Measurements from ENCODE around the gene TXNRD1.
"Not testable (repeated sequence)": the region's sequence is repeated elsewhere in the genome, so short reads cannot be mapped to it uniquely, and the experiment has no call there.

TXNRD1 gene

GRCh38 chr12:104323899-104324298 lies 108.3 kb downstream of the TXNRD1 start:
- DNase-seq (ENCODE audit: low read depth in 2 of 2) = no peak

- DNase-seq (ENCODE audit: low read depth in 2 of 2) = not testable (repeated sequence)
Observed at GRCh38 chr12:104328278-104328677, 112.7 kb downstream of the TXNRD1 start.

- no peak for DNase-seq (ENCODE audit: low read depth in 2 of 2)
Observed at GRCh38 chr12:104328790-104329189, 113.2 kb downstream of the TXNRD1 start.

GRCh38 chr12:104329707-104330532 lies 114.3 kb downstream of the TXNRD1 start:
- DNase-seq (ENCODE audit: low read depth in 2 of 2) = no peak

DNA sequence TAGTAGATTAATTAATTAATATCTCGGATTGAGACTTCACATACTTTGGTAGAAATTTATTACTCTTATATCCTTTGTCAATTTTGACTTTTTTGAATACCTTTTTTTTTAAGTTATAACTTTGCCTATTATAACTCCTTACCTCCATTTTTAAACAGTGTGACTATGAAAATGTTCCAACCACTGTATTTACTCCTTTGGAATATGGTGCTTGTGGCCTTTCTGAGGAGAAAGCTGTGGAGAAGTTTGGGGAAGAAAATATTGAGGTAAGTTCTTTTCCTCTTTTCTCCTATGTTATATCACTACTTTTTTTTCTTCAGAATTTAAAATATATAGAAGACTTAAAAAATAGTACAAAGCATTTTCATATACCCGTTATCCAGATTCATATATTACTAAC lies 115.8 kb downstream of the TXNRD1 start:
- no peak for DNase-seq (ENCODE audit: low read depth in 2 of 2)

DNA sequence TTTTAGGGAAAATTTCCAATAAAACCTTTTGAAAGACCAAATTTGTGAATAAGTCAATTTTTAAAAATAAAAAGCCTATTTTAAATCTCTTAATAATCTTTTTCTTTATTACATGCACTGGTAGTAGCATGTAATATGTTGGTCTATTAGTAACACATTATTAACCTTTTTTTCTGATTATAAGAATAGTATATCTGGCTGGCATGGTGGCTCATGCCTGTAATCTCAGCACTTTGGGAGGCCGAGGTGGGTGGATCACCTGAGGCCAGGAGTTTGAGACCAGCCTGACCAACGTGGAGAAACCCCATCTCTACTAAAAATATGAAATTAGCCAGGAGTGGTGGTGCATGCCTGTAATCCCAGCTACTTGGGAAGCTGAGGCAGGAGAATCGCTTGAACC lies 116.7 kb downstream of the TXNRD1 start:
- DNase-seq (ENCODE audit: low read depth in 2 of 2) = not testable (repeated sequence)

DNA sequence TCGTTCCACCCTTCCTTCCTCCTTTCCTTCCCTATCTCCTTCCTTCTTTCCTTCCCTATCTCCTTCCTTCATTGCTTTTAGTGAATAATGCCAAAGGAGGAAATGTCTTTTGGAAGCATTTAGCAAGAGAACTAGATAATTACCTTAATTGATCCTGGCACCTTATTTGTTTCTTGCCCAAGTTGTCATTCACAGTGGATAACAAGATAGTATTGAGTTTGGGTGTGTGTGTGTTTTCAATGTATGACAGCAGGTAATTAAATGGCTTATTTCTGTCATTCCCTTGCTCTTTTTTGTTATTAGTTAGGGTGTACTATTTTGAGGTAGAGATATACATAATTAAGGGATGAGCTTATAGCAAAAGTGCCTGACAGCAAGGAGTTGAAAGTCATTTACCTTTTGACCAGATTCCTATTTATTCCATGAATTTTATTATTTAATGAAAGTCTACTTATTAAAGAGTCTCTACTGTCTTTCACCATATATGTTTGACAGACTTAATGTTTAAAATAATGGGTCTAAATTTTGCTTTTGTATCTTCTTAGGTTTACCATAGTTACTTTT lies 118.2 kb downstream of the TXNRD1 start:
- DNase-seq (ENCODE audit: low read depth in 2 of 2) = no peak

GRCh38 chr12:104334581-104334980 lies 119.0 kb downstream of the TXNRD1 start:
- DNase-seq (ENCODE audit: low read depth in 2 of 2) = no peak

- no peak for DNase-seq (ENCODE audit: low read depth in 2 of 2)
Observed at GRCh38 chr12:104336115-104336514, 120.5 kb downstream of the TXNRD1 start.

- DNase-seq (ENCODE audit: low read depth in 2 of 2) = no peak
Observed at GRCh38 chr12:104337030-104337558, 121.5 kb downstream of the TXNRD1 start.

- no peak for DNase-seq (ENCODE audit: low read depth in 2 of 2)
Observed at GRCh38 chr12:104339663-104340062, 124.1 kb downstream of the TXNRD1 start.

- no peak for DNase-seq (ENCODE audit: low read depth in 2 of 2)
Observed at GRCh38 chr12:104340177-104340576, 124.6 kb downstream of the TXNRD1 start.

DNA sequence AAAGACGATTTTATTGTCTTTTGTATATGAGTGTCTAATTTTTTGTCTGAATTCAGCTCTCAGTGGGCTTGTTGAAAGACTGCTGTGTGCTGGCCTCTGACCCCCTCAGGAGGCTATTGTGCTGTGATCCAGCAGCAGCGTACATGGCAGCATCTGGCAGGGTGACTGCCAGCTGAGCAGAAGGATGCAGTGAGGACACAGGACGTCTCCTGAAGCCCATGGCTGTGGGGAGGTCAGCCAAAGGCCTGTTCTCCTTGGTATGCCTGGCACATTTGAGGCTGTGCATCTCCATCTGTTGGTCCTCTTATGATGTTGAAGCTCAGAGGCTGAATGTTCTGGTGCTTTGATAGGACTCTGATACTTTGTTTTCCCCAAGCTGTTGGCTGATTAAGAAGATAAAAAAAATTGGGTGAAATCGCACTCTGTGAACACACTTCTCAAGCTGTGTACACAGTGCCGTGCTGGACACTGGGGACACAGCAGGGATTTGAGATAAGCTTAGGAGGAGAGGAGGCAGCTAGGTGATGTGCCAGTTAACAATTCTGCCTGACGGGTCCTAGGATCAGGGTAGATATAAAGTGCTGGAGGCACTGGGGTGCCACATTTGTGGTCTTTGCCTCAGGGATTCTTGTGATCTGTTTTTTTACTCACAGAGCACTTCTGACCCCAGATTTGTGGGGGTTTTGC lies 125.5 kb downstream of the TXNRD1 start:
- DNase-seq (ENCODE audit: low read depth in 2 of 2) = no peak

GRCh38 chr12:104342147-104342546 lies 126.6 kb downstream of the TXNRD1 start:
- no peak for DNase-seq (ENCODE audit: low read depth in 2 of 2)

DNA sequence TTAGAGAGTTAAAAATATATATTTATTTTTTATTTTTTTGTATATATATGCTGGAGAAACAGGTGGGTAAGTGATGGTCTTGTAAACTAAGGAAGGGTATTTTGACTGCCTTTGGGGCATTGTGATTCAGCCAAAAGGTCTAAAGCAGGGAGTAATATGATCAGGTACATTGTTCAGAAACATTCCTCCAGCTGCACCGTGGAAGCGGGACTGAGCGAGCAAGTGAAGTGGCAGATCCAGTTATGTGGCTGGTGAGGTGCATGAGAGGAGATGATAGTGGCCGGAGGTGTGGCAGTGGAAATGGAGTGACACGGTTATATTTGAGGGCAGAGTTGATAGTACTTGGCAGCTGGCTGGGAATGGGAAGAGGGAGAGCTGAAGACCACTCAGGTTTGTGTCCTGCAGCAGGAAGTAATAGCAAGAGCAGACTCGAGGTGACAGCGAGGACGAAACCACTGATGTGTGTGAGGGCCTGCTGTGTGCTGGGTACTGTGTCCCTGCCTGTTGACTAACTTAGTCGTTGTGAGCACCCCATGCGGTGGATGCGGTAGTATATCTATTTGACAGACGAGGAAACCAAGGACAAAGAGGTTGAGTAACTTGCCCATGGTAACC lies 127.2 kb downstream of the TXNRD1 start:
- DNase-seq (ENCODE audit: low read depth in 2 of 2) = no peak

GRCh38 chr12:104344682-104345081 lies 129.1 kb downstream of the TXNRD1 start:
- no peak for DNase-seq (ENCODE audit: low read depth in 2 of 2)

- DNase-seq (ENCODE audit: low read depth in 2 of 2) = no peak
Observed at GRCh38 chr12:104345234-104346066, 129.9 kb downstream of the TXNRD1 start.

DNA sequence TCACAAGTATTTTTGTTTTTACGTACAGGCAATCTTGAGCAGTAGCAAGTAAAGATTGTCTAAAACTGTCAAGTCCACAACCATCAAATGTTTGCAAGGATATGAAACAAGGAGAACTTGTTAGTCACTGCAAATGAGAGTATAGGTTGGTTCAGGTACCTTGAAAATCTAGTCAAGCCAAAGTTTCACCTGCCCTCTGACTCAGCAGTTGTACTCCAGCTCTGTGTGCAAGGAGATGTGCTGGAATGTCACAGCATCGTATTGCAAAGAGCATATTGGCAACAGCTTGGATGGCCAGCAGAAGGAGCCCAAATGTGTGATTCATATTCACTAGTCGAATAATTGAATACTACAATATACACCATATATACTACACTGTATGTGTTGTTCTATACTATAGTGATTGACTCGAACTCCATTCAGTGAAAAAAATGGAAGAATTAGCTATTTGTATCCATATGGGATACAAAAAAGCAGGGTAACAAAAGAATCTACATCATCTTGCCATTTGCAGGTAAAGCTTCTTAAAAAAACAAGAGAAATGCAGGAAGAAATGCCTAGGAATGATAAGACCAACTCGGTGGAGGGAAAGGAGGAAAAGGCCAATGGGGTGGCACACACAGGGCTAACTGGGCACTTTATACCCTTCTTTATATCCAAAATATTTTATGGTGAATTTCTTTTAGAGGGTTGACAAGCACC lies 131.9 kb downstream of the TXNRD1 start:
- no peak for DNase-seq (ENCODE audit: low read depth in 2 of 2)

DNA sequence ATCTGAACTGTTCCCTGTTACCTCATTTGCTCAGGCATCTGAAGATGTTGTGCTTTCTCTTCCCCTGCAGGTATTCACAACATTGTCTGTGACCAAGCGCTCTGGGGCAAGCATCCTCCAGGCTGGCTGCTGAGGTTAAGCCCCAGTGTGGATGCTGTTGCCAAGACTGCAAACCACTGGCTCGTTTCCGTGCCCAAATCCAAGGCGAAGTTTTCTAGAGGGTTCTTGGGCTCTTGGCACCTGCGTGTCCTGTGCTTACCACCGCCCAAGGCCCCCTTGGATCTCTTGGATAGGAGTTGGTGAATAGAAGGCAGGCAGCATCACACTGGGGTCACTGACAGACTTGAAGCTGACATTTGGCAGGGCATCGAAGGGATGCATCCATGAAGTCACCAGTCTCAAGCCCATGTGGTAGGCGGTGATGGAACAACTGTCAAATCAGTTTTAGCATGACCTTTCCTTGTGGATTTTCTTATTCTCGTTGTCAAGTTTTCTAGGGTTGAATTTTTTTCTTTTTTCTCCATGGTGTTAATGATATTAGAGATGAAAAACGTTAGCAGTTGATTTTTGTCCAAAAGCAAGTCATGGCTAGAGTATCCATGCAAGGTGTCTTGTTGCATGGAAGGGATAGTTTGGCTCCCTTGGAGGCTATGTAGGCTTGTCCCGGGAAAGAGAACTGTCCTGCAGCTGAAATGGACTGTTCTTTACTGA lies 132.9 kb downstream of the TXNRD1 start:
- DNase-seq (ENCODE audit: low read depth in 2 of 2) = no peak

DNA sequence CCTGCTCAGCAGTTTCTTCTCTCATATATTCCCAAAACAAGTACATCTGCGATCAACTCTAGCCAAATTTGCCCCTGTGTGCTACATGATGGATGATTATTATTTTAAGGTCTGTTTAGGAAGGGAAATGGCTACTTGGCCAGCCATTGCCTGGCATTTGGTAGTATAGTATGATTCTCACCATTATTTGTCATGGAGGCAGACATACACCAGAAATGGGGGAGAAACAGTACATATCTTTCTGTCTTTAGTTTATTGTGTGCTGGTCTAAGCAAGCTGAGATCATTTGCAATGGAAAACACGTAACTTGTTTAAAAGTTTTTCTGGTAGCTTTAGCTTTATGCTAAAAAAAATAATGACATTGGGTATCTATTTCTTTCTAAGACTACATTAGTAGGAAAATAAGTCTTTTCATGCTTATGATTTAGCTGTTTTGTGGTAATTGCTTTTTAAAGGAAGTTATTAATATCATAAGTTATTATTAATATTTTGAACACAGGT lies 133.5 kb downstream of the TXNRD1 start:
- no peak for DNase-seq (ENCODE audit: low read depth in 2 of 2)

All from stimulated activated CD4-positive, alpha-beta T cell treated with anti-CD3 and anti-CD28 coated beads, Interleukin-4, amount 100 ng/mL, for 48 hours (primary cell).